ENCODE results near the gene OR2G2. TPM values are rescaled to one million over a fixed set of nuclear protein-coding genes. Genes with fewer than 3 reads are reported as not detected.

The OR2G2 gene
- total RNA-seq (2021) (not detected in 2 replicates), Bru-seq, nascent RNA (not detected), BruChase-seq, experiment 1, labeled RNA remaining after a 2-hour chase (not detected), BruChase-seq, experiment 2, labeled RNA remaining after a 6-hour chase (not detected)
- long read RNA-seq, result 0 reads

GRCh38 chr1:247588060-247588459 is at the start of gene OR2G2:
TSS of gene OR2G2 (plus strand) at chr1:247588360. CDS start at chr1:247588360, 0 bp downstream.
- Histone ChIP-seq H3K9me3 (ENCODE audit: low read depth, low read length, poor library complexity, severe bottlenecking) (no peaks in the 10 kb centered on the region), H3K27ac (ENCODE audit: low read depth, low read length, poor library complexity, severe bottlenecking) (no peak within 1 kb of the TSS), H3K27me3 (replicated peaks; ENCODE audit: insufficient read depth, low read depth, low read length, poor library complexity) (no peaks in the 10 kb centered on the region), H3K36me3 (ENCODE audit: insufficient read depth, low read length, poor library complexity, severe bottlenecking) (no peaks in the 10 kb centered on the region), H3K4me1 (ENCODE audit: insufficient read depth, low read length, poor library complexity, severe bottlenecking) (no peaks in the 10 kb centered on the region), H3K4me3 (ENCODE audit: low read depth, low read length, poor library complexity, severe bottlenecking) (no peak within 1 kb of the TSS)
- POLR2A ChIA-PET (ENCODE audit: low non-redundant PET), result no interaction called here
- no TSS peak for BruUV-seq (replicated peaks)
- intact Hi-C loops (cut with micrococcal nuclease; ENCODE audit: unreplicated experiment), result no loop called here
- TF ChIP-seq EZH2 (IDR thresholded peaks at IDR 0.05; ENCODE audit: borderline replicate concordance, low read depth, low read length, poor library complexity, severe bottlenecking) (no peak), CTCF (conservative IDR thresholded peaks at IDR 0.05; ENCODE audit: low read depth, low read length) (no peak)
- no peak for DNase-seq (ENCODE audit: low spot score)
- CTCF ChIA-PET, result no interaction called here

GRCh38 chr1:247538561-247538960 is 49.6 kb upstream of the OR2G2 start:
- Histone ChIP-seq H3K27me3 (replicated peaks; ENCODE audit: insufficient read depth, low read depth, low read length, poor library complexity) (peaks cover 37% of the 10 kb centered on the region), H3K4me1 (ENCODE audit: insufficient read depth, low read length, poor library complexity, severe bottlenecking) (no peaks in the 10 kb centered on the region), H3K9me3 (ENCODE audit: low read depth, low read length, poor library complexity, severe bottlenecking) (no peaks in the 10 kb centered on the region), H3K4me3 (ENCODE audit: low read depth, low read length, poor library complexity, severe bottlenecking) (no peak overlapping the region), H3K27ac (ENCODE audit: low read depth, low read length, poor library complexity, severe bottlenecking) (no peak overlapping the region), H3K36me3 (ENCODE audit: insufficient read depth, low read length, poor library complexity, severe bottlenecking) (no peaks in the 10 kb centered on the region)
- no TSS peak for BruUV-seq (replicated peaks)
- ChIA-PET CTCF (no interaction called here), POLR2A (ENCODE audit: low non-redundant PET) (no interaction called here)
- DNase-seq (ENCODE audit: low spot score), result no peak
- intact Hi-C loops (cut with micrococcal nuclease; ENCODE audit: unreplicated experiment), result no loop called here
- TF ChIP-seq EZH2 (IDR thresholded peaks at IDR 0.05; ENCODE audit: borderline replicate concordance, low read depth, low read length, poor library complexity, severe bottlenecking) (no peak), CTCF (conservative IDR thresholded peaks at IDR 0.05; ENCODE audit: low read depth, low read length) (no peak)

- ChIA-PET CTCF (no interaction called here), POLR2A (ENCODE audit: low non-redundant PET) (no interaction called here)
- no peaks in the 10 kb centered on the region for H3K9me3 ChIP-seq (ENCODE audit: low read depth, low read length, poor library complexity, severe bottlenecking)
- TF ChIP-seq EZH2 (IDR thresholded peaks at IDR 0.05; ENCODE audit: borderline replicate concordance, low read depth, low read length, poor library complexity, severe bottlenecking), result no peak
- TF ChIP-seq CTCF (conservative IDR thresholded peaks at IDR 0.05; ENCODE audit: low read depth, low read length), result no peak
- DNase-seq (ENCODE audit: low spot score), result no peak
- no peak overlapping the region for H3K4me3 ChIP-seq (ENCODE audit: low read depth, low read length, poor library complexity, severe bottlenecking)
- H3K36me3 ChIP-seq (ENCODE audit: insufficient read depth, low read length, poor library complexity, severe bottlenecking), result no peaks in the 10 kb centered on the region
- H3K27ac ChIP-seq (ENCODE audit: low read depth, low read length, poor library complexity, severe bottlenecking), result no peak overlapping the region
- peaks cover 41% of the 10 kb centered on the region for H3K27me3 ChIP-seq (replicated peaks; ENCODE audit: insufficient read depth, low read depth, low read length, poor library complexity)
- no peaks in the 10 kb centered on the region for H3K4me1 ChIP-seq (ENCODE audit: insufficient read depth, low read length, poor library complexity, severe bottlenecking)
- intact Hi-C loops (cut with micrococcal nuclease; ENCODE audit: unreplicated experiment), result no loop called here
- no TSS peak for BruUV-seq (replicated peaks)
Observed at GRCh38 chr1:247539215-247539614, 48.9 kb upstream of the OR2G2 start.
